ENCODE measurements around the gene NUP210L.
"Not testable (repeated sequence)": the region's sequence is repeated elsewhere in the genome, so short reads cannot be mapped to it uniquely, and the experiment has no call there.

Gene NUP210L

DNA sequence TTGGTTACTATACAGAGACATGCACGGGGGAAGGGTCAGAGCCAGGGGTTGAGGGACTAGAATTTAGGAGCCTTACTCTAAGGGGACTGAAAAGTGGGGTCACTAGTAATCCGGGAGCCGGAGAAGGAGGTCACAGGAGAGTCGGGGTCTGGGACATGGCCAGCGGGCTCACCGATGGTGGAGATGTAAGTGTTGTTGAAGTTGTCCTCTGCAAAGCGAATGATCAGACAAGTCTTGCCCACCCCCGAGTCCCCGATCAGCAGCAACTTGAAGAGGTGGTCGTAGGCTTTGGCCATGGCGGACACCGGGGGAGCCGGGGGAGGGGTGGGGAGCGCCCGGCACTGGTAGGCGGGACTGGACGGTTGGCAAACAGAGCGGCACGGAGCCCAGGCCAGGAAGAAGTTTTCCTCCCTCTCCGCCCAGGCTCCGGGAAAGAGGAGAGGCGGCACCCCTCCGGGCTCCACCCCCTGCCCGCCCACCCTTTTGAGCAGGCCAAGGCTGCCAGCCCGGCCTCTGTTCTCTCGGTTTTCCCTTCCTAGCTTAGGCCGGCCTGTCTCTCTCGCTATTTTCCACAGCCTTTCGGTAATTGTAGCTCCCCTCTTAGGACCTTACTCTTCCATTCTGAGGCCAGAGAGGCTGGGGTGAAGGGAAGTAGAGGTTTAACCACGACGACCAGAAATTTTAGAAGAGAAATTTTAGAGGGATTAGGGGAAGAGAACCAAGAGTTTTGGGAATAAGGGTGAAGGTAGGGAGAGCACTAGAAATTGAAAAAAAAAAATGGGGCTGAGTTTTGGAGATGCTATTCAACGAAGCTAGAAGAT lies 168.7 kb downstream of the NUP210L start, which contains the start of gene RAB13:
RAB13 (minus strand) TSS at position 399 of the 821 bp plus-strand sequence; CDS start at position 296, 103 bp downstream.
- DNase-seq (ENCODE audit: low spot score): peak; percentile 56
- in situ Hi-C loops (cut with MboI; ENCODE audit: low pct_unique_long_range_greater_than_20kb, low sequenced_read_pairs, unreplicated experiment): loop anchor here (10.0 to 25.0 kb wide), 2 partner anchors 311 to 474 kb away; partner anchors contain the start of genes ILF2 and NPR1

DNA sequence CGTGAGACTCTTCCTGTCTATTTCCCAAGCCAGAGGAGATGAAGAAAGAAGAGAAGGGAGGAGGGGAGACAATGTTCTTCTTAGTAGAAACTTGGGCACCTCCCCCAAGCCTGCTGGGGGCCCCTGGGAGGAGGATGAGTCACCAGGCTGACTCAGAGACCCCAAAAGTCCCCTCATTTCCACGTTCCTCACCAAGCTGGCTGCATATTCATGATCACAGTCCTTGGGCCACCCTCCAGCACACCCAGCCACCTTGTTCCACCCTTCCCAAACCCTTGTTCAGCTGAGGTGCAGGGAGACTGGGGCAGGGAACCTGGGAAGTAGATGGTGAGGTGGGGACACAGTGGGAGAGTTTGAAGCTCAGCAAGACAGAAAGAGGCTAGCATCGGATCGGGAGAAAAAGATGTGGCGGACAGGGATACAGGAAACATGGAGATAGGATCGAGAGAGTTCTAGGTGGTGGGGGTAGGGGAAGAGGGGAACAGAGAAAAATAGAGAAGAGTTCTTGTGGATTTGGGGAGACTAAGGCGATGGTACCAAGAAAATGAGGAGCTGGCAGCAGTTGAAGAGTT lies 169.4 kb downstream of the NUP210L start:
- in situ Hi-C loops (cut with MboI; ENCODE audit: low pct_unique_long_range_greater_than_20kb, low sequenced_read_pairs, unreplicated experiment): loop anchor here (10.0 to 25.0 kb wide), 2 partner anchors 311 to 473 kb away; partner anchors contain the start of genes ILF2 and NPR1
- DNase-seq (ENCODE audit: low spot score): peak; percentile 46
- TF ChIP-seq, protein P1, sequence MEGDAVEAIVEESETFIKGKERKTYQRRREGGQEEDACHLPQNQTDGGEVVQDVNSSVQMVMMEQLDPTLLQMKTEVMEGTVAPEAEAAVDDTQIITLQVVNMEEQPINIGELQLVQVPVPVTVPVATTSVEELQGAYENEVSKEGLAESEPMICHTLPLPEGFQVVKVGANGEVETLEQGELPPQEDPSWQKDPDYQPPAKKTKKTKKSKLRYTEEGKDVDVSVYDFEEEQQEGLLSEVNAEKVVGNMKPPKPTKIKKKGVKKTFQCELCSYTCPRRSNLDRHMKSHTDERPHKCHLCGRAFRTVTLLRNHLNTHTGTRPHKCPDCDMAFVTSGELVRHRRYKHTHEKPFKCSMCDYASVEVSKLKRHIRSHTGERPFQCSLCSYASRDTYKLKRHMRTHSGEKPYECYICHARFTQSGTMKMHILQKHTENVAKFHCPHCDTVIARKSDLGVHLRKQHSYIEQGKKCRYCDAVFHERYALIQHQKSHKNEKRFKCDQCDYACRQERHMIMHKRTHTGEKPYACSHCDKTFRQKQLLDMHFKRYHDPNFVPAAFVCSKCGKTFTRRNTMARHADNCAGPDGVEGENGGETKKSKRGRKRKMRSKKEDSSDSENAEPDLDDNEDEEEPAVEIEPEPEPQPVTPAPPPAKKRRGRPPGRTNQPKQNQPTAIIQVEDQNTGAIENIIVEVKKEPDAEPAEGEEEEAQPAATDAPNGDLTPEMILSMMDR (IDR thresholded peaks at IDR 0.05; ENCODE audit: extremely low read depth, insufficient read depth, missing control alignments): no peak

More for the DNA sequence above, 168.7 kb downstream of the NUP210L start, which contains the start of gene RAB13:
- TF ChIP-seq, protein P1 (IDR thresholded peaks at IDR 0.05; ENCODE audit: extremely low read depth, insufficient read depth, missing control alignments): no peak

DNA sequence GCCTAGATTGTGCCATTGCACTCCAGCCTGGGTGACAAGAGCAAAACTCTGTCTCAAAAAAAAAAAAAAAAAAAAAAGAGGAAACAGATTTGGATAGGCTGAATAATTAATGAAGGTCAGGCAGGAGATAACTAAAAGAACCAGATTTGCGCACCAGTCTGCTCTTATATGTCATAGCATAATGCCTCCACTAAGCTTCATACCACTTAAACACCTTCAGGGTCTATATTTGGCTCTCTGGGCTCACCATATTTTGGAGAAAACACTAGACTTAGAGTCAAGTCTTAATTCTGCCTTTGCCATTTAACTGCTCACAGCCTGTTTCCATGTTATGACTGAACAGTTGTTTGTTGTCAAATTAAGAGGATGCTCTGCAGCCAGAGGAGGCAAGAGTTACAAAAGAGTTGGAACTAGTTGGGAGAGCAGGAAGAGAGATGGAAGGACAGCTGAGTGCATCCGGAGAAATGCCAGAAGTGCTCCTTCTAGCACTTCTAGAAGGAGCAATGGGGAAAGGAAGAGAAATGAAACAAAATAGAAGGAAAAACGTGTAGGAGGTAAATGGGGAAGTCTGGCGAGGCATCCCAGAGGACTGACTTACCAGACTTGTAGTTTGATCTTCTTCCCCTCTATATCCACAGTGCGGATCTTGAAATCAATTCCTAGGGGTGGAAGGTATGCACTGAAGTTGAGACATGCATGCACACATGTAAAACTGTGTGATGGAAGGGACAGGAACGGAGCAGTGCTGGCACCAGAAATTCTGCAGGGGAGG lies 170.6 kb downstream of the NUP210L start:
- in situ Hi-C loops (cut with MboI; ENCODE audit: low pct_unique_long_range_greater_than_20kb, low sequenced_read_pairs, unreplicated experiment): loop anchor here (5.0 to 25.0 kb wide), 3 partner anchors 187 to 472 kb away; partner anchors contain the start of genes ILF2 and NPR1
- DNase-seq (ENCODE audit: low spot score): no peak
- TF ChIP-seq, protein P1 (IDR thresholded peaks at IDR 0.05; ENCODE audit: extremely low read depth, insufficient read depth, missing control alignments): no peak

DNA sequence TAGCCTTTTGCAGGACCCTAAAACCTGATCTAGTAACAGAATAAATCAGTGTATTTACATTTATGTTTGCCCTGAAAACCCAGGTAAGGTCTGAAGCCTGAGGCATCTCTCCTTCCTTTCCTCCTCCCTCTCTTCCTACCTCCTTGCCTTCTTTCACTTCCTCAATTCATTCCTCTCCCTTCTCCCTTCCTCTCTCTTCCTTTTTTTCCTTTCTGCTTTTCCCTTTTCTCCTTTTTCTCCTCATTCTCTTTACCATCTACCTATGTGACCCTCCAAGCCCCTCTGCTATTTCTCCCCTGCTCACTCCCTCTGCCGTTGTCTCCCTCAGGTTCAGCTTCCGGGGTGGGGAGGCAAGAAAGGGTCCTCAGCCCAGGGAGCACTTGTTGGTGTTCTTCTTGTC lies 173.1 kb downstream of the NUP210L start:
- DNase-seq (ENCODE audit: low spot score): not testable (repeated sequence)
- in situ Hi-C loops (cut with MboI; ENCODE audit: low pct_unique_long_range_greater_than_20kb, low sequenced_read_pairs, unreplicated experiment): loop anchor here (5.0 to 25.0 kb wide), 3 partner anchors 184 to 469 kb away; partner anchors contain the start of genes ILF2 and NPR1

DNA sequence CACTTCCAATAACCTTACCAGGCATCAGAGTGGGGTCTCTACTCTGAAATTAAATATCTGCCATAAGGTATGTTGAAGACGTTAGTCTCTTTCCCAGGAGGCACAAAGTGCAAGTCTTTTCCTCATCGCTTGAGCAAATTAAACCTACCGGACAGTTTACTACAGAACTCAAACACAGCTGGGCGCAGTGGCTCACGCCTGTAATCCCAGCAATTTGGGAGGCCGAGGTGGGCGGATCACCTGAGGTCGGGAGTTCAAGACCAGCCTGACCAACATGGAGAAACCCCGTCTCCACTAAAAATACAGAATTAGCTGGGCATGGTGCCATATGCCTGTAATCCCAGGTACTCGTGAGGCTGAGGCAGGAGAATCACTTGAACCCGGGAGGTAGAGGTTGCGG lies 175.8 kb downstream of the NUP210L start:
- in situ Hi-C loops (cut with MboI; ENCODE audit: low pct_unique_long_range_greater_than_20kb, low sequenced_read_pairs, unreplicated experiment): loop anchor here (25.0 kb wide), 1 partner anchor 467 kb away; no protein-coding TSS in a partner anchor
- DNase-seq (ENCODE audit: low spot score): not testable (repeated sequence)

DNA sequence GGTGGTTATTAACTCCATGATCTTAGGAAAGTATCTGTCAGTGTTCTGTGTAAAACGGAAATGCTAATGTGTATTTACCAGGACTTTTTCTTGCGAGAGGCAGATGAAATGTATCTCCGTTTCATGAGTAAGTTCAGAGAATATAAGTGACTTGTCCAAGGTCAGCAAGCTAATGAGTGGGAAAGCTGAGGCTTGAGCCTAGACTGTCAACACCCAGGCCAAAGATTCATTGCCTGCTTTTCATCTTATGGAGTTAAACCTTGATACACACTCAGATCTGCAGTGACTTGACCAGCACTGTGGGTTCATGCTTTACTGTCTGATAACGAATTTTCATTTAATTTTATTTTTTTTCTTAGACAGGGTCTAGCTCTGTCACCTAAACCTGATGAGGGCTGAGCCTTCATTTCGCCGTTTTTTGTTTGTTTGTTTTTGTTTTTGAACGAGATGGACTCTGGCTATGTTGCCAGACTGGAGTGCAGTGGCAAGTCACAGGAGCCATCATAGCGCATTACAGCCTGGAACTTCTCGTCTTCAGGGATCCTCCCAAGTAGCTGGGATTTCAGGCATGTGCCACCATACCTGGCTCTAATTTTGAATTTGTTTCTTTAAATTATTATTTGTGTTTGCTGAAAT lies 176.5 kb downstream of the NUP210L start:
- DNase-seq (ENCODE audit: low spot score): no peak
- in situ Hi-C loops (cut with MboI; ENCODE audit: low pct_unique_long_range_greater_than_20kb, low sequenced_read_pairs, unreplicated experiment): loop anchor here (25.0 kb wide), 1 partner anchor 466 kb away; no protein-coding TSS in a partner anchor
- TF ChIP-seq, protein P1 (IDR thresholded peaks at IDR 0.05; ENCODE audit: extremely low read depth, insufficient read depth, missing control alignments): no peak

All from GM13977 (cell line).